Nephron (organoid): ENCODE results near the gene PRM2.
A peak's percentile ranks its signal among the peaks of the same experiment; 100 is the strongest.

Experiments
- H3K27ac Mint-ChIP-seq, 3 experiments: 2 replicates each; pipeline ENCODE4 v1.8.0; 2020; ENCODE audit warnings: mixed read lengths in 3 of 3, mild to moderate bottlenecking in 2 of 3, moderate library complexity in 1 of 3
- H3K27me3 Mint-ChIP-seq: 2 replicates; pipeline ENCODE4 v1.8.0; 2021; ENCODE audit warnings: low read depth, mild to moderate bottlenecking, moderate library complexity, mixed read lengths
- H3K36me3 Mint-ChIP-seq: 2 replicates; pipeline ENCODE4 v1.8.0; 2020; ENCODE audit warnings: low read depth, mixed read lengths
- H3K4me1 Mint-ChIP-seq: 2 replicates; pipeline ENCODE4 v1.8.0; 2020; ENCODE audit warnings: mixed read lengths
- H3K4me3 Mint-ChIP-seq, 3 experiments: 2 replicates each; pipeline ENCODE4 v1.8.0; 2020; ENCODE audit warnings: mild to moderate bottlenecking in 3 of 3, mixed read lengths in 3 of 3, moderate library complexity in 2 of 3
- H3K9me3 Mint-ChIP-seq: 2 replicates; pipeline ENCODE4 v1.8.0; 2020; ENCODE audit warnings: mixed read lengths
- TF ChIP-seq, protein P1 (sequence below), 3 experiments: fragments of 200-600 bp; sonication (generic); IDR thresholded peaks; one replicate each; pipeline ENCODE4 v1.5.0; 2021; ENCODE audit warnings: antibody characterized with exemption in 3 of 3; ENCODE audit not compliant: unreplicated experiment in 3 of 3

PRM2 gene

DNA sequence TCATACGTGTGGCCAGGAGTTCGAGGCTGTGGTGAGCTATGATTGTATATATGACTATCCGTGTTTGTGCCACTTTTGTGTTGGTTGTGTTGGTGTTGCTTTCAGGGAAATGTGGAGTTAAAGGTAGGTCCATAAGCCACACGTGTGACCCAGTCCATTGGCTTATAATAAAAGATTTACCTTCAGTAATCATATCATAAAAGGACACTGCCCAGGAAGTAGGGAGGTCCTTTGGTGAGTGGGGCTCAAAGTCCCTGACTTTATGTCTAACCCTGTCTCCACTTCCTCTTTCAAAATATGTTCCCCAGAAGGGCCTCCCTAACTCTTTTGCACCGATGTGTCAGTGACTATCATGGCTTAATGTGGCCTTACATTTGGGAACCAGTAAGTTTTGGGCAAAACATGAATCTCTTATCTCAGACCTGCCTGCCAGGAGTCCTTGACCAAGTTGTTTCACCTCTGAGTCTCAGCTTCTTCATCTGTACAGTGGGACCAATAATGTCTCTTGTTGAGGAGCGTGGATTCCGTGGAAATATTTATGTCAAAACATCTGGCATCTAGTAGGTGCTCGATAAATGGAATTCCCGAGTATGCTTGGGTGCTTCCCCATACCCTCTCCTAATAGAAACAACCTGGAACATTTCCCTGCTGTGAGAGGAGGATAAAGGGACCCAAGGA lies 12.0 kb downstream of the PRM2 start:
- TF ChIP-seq, protein P1, sequence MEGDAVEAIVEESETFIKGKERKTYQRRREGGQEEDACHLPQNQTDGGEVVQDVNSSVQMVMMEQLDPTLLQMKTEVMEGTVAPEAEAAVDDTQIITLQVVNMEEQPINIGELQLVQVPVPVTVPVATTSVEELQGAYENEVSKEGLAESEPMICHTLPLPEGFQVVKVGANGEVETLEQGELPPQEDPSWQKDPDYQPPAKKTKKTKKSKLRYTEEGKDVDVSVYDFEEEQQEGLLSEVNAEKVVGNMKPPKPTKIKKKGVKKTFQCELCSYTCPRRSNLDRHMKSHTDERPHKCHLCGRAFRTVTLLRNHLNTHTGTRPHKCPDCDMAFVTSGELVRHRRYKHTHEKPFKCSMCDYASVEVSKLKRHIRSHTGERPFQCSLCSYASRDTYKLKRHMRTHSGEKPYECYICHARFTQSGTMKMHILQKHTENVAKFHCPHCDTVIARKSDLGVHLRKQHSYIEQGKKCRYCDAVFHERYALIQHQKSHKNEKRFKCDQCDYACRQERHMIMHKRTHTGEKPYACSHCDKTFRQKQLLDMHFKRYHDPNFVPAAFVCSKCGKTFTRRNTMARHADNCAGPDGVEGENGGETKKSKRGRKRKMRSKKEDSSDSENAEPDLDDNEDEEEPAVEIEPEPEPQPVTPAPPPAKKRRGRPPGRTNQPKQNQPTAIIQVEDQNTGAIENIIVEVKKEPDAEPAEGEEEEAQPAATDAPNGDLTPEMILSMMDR (IDR thresholded peaks at IDR 0.05; ENCODE audit: unreplicated experiment in 3 of 3): no peak
- H3K36me3 Mint-ChIP-seq: no peaks in the 10 kb centered on the region
- H3K9me3 Mint-ChIP-seq: no peaks in the 10 kb centered on the region
- H3K27me3 Mint-ChIP-seq: peaks cover 11% of the 10 kb centered on the region
- no peak overlapping the region for H3K27ac Mint-ChIP-seq
- H3K4me3 Mint-ChIP-seq: no peak overlapping the region
- peaks cover 7% of the 10 kb centered on the region for H3K4me1 Mint-ChIP-seq

DNA sequence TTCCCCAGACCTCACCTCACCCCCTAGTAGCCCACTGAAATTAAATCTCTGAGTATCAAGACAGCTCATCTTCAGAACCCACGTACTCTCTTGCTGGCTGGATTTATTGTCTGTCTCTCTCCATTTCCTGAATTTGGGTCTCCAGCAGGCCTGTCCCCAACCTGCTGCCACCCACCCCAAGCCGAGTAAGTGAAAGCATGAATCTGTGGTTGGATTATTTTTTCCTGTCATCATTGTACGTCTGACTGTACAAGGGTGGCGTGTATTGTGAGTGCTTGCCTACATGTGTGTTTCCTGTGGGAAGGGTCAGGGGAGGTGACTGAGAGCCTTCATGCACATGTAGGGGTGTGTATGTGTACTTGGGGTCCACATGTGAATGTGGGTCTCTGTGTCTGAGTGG lies 12.5 kb downstream of the PRM2 start:
- no peaks in the 10 kb centered on the region for H3K36me3 Mint-ChIP-seq
- no peaks in the 10 kb centered on the region for H3K9me3 Mint-ChIP-seq

DNA sequence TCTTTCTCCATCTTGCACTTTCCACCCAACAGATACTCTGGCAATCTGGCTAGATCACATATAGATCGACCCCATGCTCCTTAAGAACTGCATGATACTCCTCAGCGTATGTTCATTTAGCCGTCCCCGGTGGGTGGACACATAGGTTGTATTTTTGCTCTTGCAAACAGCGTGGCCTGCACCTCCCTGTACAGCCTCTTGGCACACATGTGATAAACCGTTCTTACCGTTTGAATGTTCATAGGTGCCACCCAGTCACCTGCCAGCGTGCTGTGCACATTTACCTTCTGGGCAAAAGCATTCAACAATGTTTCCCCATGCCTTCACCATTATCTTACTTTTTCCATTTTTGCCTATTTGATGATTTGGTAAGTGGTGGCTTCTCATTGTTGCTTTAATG lies 13.4 kb downstream of the PRM2 start:
- no peaks in the 10 kb centered on the region for H3K36me3 Mint-ChIP-seq
- H3K27ac Mint-ChIP-seq: peak overlapping the region in 1 of 3 experiments; percentile 35
- peaks cover 10% of the 10 kb centered on the region for H3K27me3 Mint-ChIP-seq
- peaks cover 7% of the 10 kb centered on the region for H3K4me1 Mint-ChIP-seq
- no peaks in the 10 kb centered on the region for H3K9me3 Mint-ChIP-seq
- TF ChIP-seq, protein P1 (IDR thresholded peaks at IDR 0.05; ENCODE audit: unreplicated experiment in 3 of 3): no peak
- H3K4me3 Mint-ChIP-seq: no peak overlapping the region

More for the DNA sequence above, 12.5 kb downstream of the PRM2 start:
- H3K4me1 Mint-ChIP-seq: peaks cover 7% of the 10 kb centered on the region
- H3K27me3 Mint-ChIP-seq: peaks cover 10% of the 10 kb centered on the region
- TF ChIP-seq, protein P1 (IDR thresholded peaks at IDR 0.05; ENCODE audit: unreplicated experiment in 3 of 3): no peak
- no peak overlapping the region for H3K27ac Mint-ChIP-seq
- no peak overlapping the region for H3K4me3 Mint-ChIP-seq

DNA sequence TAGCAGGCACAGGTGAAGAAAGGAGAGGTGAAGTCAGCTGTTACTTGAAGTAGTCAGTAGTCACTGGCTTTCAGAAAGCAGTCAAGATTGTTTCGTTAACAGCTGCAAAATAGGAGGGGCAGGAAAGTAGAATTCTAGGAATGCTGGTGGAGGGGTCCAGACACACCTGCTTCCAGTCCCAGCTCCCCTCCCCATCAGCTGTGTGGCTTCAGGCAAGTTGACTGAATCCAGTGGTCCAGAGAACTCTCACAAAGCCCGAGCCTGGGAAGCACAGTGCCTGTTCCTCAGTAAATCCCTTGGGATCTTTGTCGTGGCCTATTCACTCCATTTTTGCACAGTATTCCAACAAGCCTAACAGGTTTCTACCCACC lies 15.7 kb downstream of the PRM2 start:
- TF ChIP-seq, protein P1 (IDR thresholded peaks at IDR 0.05; ENCODE audit: unreplicated experiment in 3 of 3): no peak
- Mint-ChIP-seq H3K27ac (peak overlapping the region in 1 of 3 experiments; percentile 23), H3K4me1 (peaks cover 14% of the 10 kb centered on the region), H3K36me3 (no peaks in the 10 kb centered on the region), H3K9me3 (no peaks in the 10 kb centered on the region), H3K4me3 (no peak overlapping the region), H3K27me3 (peaks cover 18% of the 10 kb centered on the region)

DNA sequence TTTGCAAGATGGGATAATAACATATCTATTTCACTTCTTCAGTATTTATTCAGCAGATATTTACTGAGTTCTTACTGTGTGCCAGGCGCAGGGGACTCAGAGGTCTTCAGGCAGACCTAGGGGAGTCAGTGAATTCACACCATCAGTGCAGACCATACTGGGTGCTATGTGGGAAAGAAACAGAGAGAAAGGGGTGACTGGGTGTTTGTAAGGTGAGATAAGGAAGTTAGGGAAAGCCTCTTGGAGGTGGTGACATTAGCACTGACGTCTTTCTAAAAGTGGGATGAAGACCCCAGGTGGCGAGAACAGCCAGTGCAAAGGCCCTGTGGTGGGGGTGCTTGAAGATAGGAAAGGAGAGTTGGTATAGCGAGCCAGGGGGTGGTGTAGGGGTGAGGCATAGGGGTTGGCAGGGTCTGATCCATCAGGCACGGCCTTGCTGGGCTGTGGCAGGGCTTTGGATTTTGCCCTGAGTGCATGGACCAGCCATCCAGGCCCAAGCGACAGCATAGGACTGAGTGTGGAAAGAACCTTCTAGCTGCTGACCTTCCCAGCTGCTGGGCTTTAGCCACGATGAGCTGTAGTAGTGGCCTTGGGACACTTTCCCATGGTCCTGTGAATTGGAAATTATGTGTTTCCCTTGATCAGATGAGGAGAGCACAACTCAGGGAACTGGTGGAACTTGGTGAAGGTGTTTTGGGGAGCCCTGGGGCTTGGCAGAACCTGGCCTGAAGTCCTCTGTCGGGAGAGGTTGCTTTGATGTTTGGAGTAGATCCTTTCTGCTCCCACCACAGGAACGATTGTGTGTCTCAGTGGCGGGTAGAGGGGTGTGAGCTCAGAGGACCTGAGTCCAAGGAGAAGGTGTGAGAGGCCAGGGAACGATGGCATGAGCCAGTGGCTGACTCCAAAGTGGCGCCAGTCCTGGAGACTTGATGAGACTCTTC lies 16.4 kb downstream of the PRM2 start:
- Mint-ChIP-seq H3K4me3 (no peak overlapping the region), H3K27ac (peak overlapping the region; percentile 18 to 33 (median 23)), H3K36me3 (no peaks in the 10 kb centered on the region), H3K4me1 (peaks cover 14% of the 10 kb centered on the region), H3K9me3 (no peaks in the 10 kb centered on the region), H3K27me3 (peaks cover 18% of the 10 kb centered on the region)
- TF ChIP-seq, protein P1 (IDR thresholded peaks at IDR 0.05; ENCODE audit: unreplicated experiment in 3 of 3): no peak
